Activated CD4-positive, alpha-beta memory T cell treated with anti-CD3 and anti-CD28 coated beads for 36 hours (primary cell): Measurements from ENCODE around the gene WDR62. TPM values are rescaled to one million over a fixed set of nuclear protein-coding genes. Genes with fewer than 3 reads are reported as not detected.

ENCODE experiments used
- CTCF ChIA-PET: fragments of 350-600 bp; sonication (Branson Sonifier 250); formaldehyde crosslinking; loops from one replicate; lab custom pipeline; 2021; ENCODE audit warnings: antibody characterized with exemption, inconsistent platforms; lab: Charles Lee
- POLR2A ChIA-PET: fragments of 350-600 bp; sonication (Branson Sonifier 250); formaldehyde crosslinking; loops from one replicate; lab custom pipeline; 2021; ENCODE audit warnings: antibody characterized with exemption; lab: Charles Lee
- DNase-seq: peaks from one replicate; pipeline ENCODE4 v3.0.0-alpha.2; 2020
- H3K27ac Mint-ChIP-seq: one replicate; pipeline ENCODE4 v1.8.0; 2021; ENCODE audit warnings: mixed read lengths
- H3K27me3 Mint-ChIP-seq: one replicate; pipeline ENCODE4 v1.8.0; 2021; ENCODE audit warnings: mixed read lengths
- H3K36me3 Mint-ChIP-seq: one replicate; pipeline ENCODE4 v1.8.0; 2021; ENCODE audit warnings: mixed read lengths
- H3K4me1 Mint-ChIP-seq: one replicate; pipeline ENCODE4 v1.8.0; 2021; ENCODE audit warnings: low read depth, mixed read lengths
- H3K4me3 Mint-ChIP-seq: one replicate; pipeline ENCODE4 v1.8.0; 2021; ENCODE audit warnings: mild to moderate bottlenecking, mixed read lengths
- H3K9me3 Mint-ChIP-seq: one replicate; pipeline ENCODE4 v1.8.0; 2021; ENCODE audit warnings: mixed read lengths
- intact Hi-C: fragments of 100-400 bp; cut with micrococcal nuclease; formaldehyde crosslinking; loops from one replicate; pipeline ENCODE4 v1.15.1; 2023
- total RNA-seq, 2 experiments: library from RNA; stranded (reverse); gene quantifications; one replicate each; pipeline ENCODE4 v1.2.3, GENCODE V29; 2021

WDR62 gene
- total RNA-seq, 2 experiments from 2014 or later: 16.8 to 17.7 TPM

DNA sequence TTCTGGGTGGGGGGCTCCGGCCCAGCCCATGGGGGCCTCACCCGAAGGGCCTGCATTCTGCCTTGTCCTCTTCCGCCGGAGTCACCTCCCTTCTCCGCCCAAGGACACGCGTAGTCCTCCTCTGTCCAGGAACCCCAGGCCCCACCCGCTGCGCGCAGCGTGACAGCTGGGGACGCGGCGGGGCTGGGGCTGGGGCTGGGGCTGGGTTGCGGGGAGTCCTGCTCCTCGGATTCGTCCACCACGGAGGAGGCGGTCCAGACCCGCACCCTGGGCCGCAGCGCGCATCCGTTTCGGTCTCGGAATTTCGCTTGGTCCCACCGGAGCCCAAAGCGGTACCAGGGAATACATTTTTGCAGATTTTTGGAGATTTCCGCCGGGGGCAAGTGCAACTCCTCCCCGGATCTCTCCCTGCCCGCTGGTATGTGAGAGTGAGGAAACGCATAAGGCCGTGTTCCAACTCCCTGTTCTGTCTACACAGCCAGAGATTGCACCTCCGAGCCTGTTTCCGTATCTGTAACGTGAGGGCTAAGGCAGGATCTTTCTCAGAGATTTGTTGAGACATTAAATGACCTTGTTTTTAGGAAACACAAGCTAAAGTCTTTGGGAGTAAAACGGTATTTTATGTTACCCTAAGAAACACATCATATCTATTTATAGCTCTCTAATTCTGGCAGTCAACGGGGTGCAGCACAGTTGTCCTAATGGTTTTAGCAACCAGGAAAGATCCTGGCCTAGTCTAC is 97.8 kb downstream of the WDR62 start, which contains the start of gene COX7A1:
Gene COX7A1, minus strand, starts transcription at position 96 of the 740 bp plus-strand sequence. Its CDS starts 40 bp downstream, at position 56.
- ChIA-PET CTCF (interaction anchor here (2.3 kb wide), 1 partner anchor 25 kb away, joined by 9 read pairs; no protein-coding TSS in a partner anchor), POLR2A (interaction anchor here (0.6 kb wide), 1 partner anchor 20 kb away, joined by 3 read pairs; no protein-coding TSS in a partner anchor)
- Mint-ChIP-seq H3K27me3 (no peaks in the 10 kb centered on the region), H3K4me1 (peaks cover 6% of the 10 kb centered on the region), H3K27ac (no peak within 1 kb of the TSS), H3K4me3 (no peak within 1 kb of the TSS), H3K36me3 (peaks cover 20% of the 10 kb centered on the region), H3K9me3 (no peaks in the 10 kb centered on the region)
- intact Hi-C loops: no loop called here
- DNase-seq: no peak

DNA sequence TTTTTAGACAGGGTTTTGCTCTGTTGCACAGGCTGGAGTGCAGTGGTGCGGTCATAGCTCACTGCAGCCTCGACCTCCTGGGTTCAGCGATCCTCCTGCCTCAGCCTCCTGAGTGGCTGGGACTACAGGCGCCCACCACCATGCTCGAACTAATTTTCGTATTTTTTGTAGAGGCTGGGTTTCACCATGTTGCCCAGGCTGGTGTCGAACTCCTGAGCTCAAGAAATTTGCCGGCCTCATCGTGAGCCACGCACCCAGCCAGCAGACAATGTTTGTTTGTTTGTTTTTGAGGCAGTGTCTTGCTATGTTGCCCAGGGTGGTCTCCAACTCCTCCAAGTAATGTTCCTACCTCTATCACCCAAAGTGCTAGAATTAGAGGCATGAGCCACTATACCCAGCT is 98.4 kb downstream of the WDR62 start:
- H3K27me3 Mint-ChIP-seq: no peaks in the 10 kb centered on the region
- POLR2A ChIA-PET: interaction anchor here (0.6 kb wide), 1 partner anchor 20 kb away, joined by 3 read pairs; no protein-coding TSS in a partner anchor

More for the DNA sequence above, 98.4 kb downstream of the WDR62 start:
- DNase-seq: no peak
- Mint-ChIP-seq H3K9me3 (no peaks in the 10 kb centered on the region), H3K27ac (no peak overlapping the region), H3K4me1 (peaks cover 6% of the 10 kb centered on the region), H3K4me3 (no peak overlapping the region), H3K36me3 (peaks cover 18% of the 10 kb centered on the region)
- intact Hi-C loops: no loop called here
- CTCF ChIA-PET: interaction anchor here (2.3 kb wide), 1 partner anchor 25 kb away, joined by 9 read pairs; no protein-coding TSS in a partner anchor

Other genes starting within 250 kb of the WDR62 start
- gene PRODH2, start 242.1 kb upstream of the WDR62 start, total RNA-seq: not detected
- not detected for gene NPHS1, start 202.4 kb upstream of the WDR62 start, total RNA-seq
- under 1 TPM; 0.78 to 0.92 TPM for gene KIRREL2, start 198.0 kb upstream of the WDR62 start, total RNA-seq
- 1 to 10 TPM; 1.2 to 2.6 TPM for gene APLP1, start 186.3 kb upstream of the WDR62 start, total RNA-seq
- gene NFKBID, start 154.4 kb upstream of the WDR62 start, total RNA-seq: 10 to 100 TPM; 66.7 to 70.9 TPM
- gene HCST, start 152.4 kb upstream of the WDR62 start, total RNA-seq: 10 to 100 TPM; 50.7 to 52.9 TPM
- not detected for gene TYROBP, start 146.6 kb upstream of the WDR62 start, total RNA-seq
- 1 to 10 TPM; 8.7 to 9.1 TPM for gene LRFN3, start 118.5 kb upstream of the WDR62 start, total RNA-seq
- gene SDHAF1, start 59.7 kb upstream of the WDR62 start, total RNA-seq: 10 to 100 TPM; 15.8 to 18.9 TPM
- gene SYNE4, start 46.1 kb upstream of the WDR62 start, total RNA-seq: 1 to 10 TPM; 2.0 to 2.9 TPM
- gene ALKBH6, start 40.7 kb upstream of the WDR62 start, total RNA-seq: 10 to 100 TPM; 40.9 to 44.7 TPM
- under 1 TPM; 0.12 to 0.44 TPM for gene CLIP3, start 22.0 kb upstream of the WDR62 start, total RNA-seq
- gene THAP8, start 612 bp upstream of the WDR62 start, total RNA-seq: 1 to 10 TPM; 2.1 to 2.2 TPM
- not detected for gene OVOL3, start 56.2 kb downstream of the WDR62 start, total RNA-seq
- gene POLR2I, start 60.0 kb downstream of the WDR62 start, total RNA-seq: 10 to 100 TPM; 84.1 to 84.8 TPM
- 100 to 1,000 TPM; 134 to 137 TPM for gene TBCB, start 60.6 kb downstream of the WDR62 start, total RNA-seq
- gene CAPNS1, start 85.2 kb downstream of the WDR62 start, total RNA-seq: 100 to 1,000 TPM; 430 to 447 TPM
- gene COX7A1, start 97.5 kb downstream of the WDR62 start, total RNA-seq: not detected
- gene ZNF565, start 159.8 kb downstream of the WDR62 start, total RNA-seq: 1 to 10 TPM; 2.2 to 2.3 TPM
- gene ZNF146, start 160.2 kb downstream of the WDR62 start, total RNA-seq: 10 to 100 TPM; 82.5 to 86.5 TPM